Measurements from ENCODE around the gene NOL4L. TPM values are rescaled to one million over a fixed set of nuclear protein-coding genes. Genes with fewer than 3 reads are reported as not detected.

NOL4L gene
- total RNA-seq, 1 donor from 2014 or later: 106 TPM

- H3K4me1 Mint-ChIP-seq (ENCODE audit: low read depth, unreplicated experiment): peaks cover 19% of the 10 kb centered on the region
- peaks cover 21% of the 10 kb centered on the region for H3K27me3 Mint-ChIP-seq (ENCODE audit: unreplicated experiment)
- TF ChIP-seq, protein P1, sequence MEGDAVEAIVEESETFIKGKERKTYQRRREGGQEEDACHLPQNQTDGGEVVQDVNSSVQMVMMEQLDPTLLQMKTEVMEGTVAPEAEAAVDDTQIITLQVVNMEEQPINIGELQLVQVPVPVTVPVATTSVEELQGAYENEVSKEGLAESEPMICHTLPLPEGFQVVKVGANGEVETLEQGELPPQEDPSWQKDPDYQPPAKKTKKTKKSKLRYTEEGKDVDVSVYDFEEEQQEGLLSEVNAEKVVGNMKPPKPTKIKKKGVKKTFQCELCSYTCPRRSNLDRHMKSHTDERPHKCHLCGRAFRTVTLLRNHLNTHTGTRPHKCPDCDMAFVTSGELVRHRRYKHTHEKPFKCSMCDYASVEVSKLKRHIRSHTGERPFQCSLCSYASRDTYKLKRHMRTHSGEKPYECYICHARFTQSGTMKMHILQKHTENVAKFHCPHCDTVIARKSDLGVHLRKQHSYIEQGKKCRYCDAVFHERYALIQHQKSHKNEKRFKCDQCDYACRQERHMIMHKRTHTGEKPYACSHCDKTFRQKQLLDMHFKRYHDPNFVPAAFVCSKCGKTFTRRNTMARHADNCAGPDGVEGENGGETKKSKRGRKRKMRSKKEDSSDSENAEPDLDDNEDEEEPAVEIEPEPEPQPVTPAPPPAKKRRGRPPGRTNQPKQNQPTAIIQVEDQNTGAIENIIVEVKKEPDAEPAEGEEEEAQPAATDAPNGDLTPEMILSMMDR (IDR thresholded peaks at IDR 0.05; ENCODE audit: partially characterized antibody, unreplicated experiment): no peak
- peak overlapping the region; percentile 80 for H3K4me3 Mint-ChIP-seq (ENCODE audit: unreplicated experiment)
- peaks cover 18% of the 10 kb centered on the region for H3K9me3 Mint-ChIP-seq (ENCODE audit: unreplicated experiment)
- peaks cover 6% of the 10 kb centered on the region for H3K36me3 Mint-ChIP-seq (ENCODE audit: unreplicated experiment)
- DNase-seq: peak; percentile 92
- peak overlapping the region; percentile 25 for H3K27ac Mint-ChIP-seq (ENCODE audit: unreplicated experiment)
These were observed 101.5 kb downstream of the NOL4L start for GRCh38 chr20:32483351-32484224.

GRCh38 chr20:32482442-32483261, 102.5 kb downstream of the NOL4L start:
- peaks cover 3% of the 10 kb centered on the region for H3K36me3 Mint-ChIP-seq (ENCODE audit: unreplicated experiment)
- DNase-seq: peak; percentile 67
- H3K4me3 Mint-ChIP-seq (ENCODE audit: unreplicated experiment): peak overlapping the region; percentile 90
- H3K4me1 Mint-ChIP-seq (ENCODE audit: low read depth, unreplicated experiment): peaks cover 19% of the 10 kb centered on the region
- H3K27ac Mint-ChIP-seq (ENCODE audit: unreplicated experiment): no peak overlapping the region
- peaks cover 26% of the 10 kb centered on the region for H3K27me3 Mint-ChIP-seq (ENCODE audit: unreplicated experiment)
- TF ChIP-seq, protein P1 (IDR thresholded peaks at IDR 0.05; ENCODE audit: partially characterized antibody, unreplicated experiment): no peak
- H3K9me3 Mint-ChIP-seq (ENCODE audit: unreplicated experiment): peaks cover 20% of the 10 kb centered on the region

GRCh38 chr20:32482143-32482441, 103.0 kb downstream of the NOL4L start:
- H3K36me3 Mint-ChIP-seq (ENCODE audit: unreplicated experiment): peaks cover 3% of the 10 kb centered on the region
- H3K27ac Mint-ChIP-seq (ENCODE audit: unreplicated experiment): peak overlapping the region; percentile 60
- H3K27me3 Mint-ChIP-seq (ENCODE audit: unreplicated experiment): peaks cover 24% of the 10 kb centered on the region
- peak overlapping the region; percentile 90 for H3K4me3 Mint-ChIP-seq (ENCODE audit: unreplicated experiment)
- peaks cover 25% of the 10 kb centered on the region for H3K9me3 Mint-ChIP-seq (ENCODE audit: unreplicated experiment)
- H3K4me1 Mint-ChIP-seq (ENCODE audit: low read depth, unreplicated experiment): peaks cover 19% of the 10 kb centered on the region
- no peak for DNase-seq
- TF ChIP-seq, protein P1 (IDR thresholded peaks at IDR 0.05; ENCODE audit: partially characterized antibody, unreplicated experiment): no peak

DNA sequence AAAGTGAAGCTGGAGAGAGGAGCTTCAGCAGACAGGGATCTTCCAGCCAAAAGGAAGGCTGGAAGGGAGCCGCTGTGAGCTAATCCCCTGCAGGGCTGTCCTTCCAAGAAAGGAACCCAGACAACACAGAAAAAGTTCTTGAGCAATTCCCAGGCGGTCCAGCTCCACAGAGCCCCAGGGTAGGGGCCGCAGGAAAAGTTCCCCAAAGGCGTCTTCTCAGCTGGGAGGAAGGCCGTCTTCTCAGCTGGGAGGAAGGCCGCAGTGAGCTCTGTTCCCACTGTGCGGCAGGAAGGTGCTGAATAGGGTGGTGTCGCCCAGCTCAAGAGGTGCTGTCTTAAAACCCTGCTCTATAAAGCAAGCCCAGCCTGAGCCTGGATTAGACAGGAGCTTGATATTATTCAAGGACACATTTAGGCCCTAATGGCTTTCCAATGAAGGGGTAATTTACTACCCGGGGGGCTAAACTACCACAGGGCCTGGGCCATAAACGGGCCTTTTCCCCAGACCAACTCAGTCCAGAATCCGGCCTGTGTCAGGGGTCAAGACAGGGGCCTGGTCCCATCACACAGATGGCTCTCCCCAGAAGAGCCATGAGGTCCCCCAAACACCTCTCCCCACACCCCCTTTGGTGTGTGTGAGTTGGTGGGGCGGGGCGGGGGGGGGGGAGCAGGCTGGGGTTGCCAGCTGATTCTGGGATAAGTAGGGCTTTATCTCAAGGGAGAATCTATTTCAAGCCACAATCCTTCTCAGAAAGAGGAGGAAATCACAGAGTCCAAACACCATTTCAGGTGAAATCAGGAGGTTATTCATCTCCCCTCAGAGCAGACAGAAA, 103.6 kb downstream of the NOL4L start:
- DNase-seq: no peak
- peaks cover 3% of the 10 kb centered on the region for H3K36me3 Mint-ChIP-seq (ENCODE audit: unreplicated experiment)
- H3K27me3 Mint-ChIP-seq (ENCODE audit: unreplicated experiment): peaks cover 24% of the 10 kb centered on the region
- TF ChIP-seq, protein P1 (IDR thresholded peaks at IDR 0.05; ENCODE audit: partially characterized antibody, unreplicated experiment): no peak
- H3K4me1 Mint-ChIP-seq (ENCODE audit: low read depth, unreplicated experiment): peaks cover 21% of the 10 kb centered on the region
- peaks cover 25% of the 10 kb centered on the region for H3K9me3 Mint-ChIP-seq (ENCODE audit: unreplicated experiment)
- peak overlapping the region; percentile 90 for H3K4me3 Mint-ChIP-seq (ENCODE audit: unreplicated experiment)
- H3K27ac Mint-ChIP-seq (ENCODE audit: unreplicated experiment): peak overlapping the region; percentile 60
